WTC11 (cell line): ENCODE results near the gene R3HDM4. TPM values are rescaled to one million over a fixed set of nuclear protein-coding genes. Genes with fewer than 3 reads are reported as not detected.

Experiments
- ATF3 ChIP-seq: sonication (generic); formaldehyde crosslinking; conservative IDR thresholded peaks from 2 replicates; pipeline ENCODE4 v1.8.1; 2022; ENCODE audit warnings: mild to moderate bottlenecking, missing genetic modification reagents
- ATF6 ChIP-seq: sonication (generic); formaldehyde crosslinking; IDR thresholded peaks from 2 replicates; pipeline ENCODE4 v1.8.1; 2023; ENCODE audit warnings: mild to moderate bottlenecking, missing genetic modification reagents
- CBFB ChIP-seq: sonication (generic); formaldehyde crosslinking; IDR thresholded peaks from 2 replicates; pipeline ENCODE4 v1.8.1; 2022; ENCODE audit warnings: mild to moderate bottlenecking, low read depth, missing genetic modification reagents
- CREB1 ChIP-seq: sonication (generic); formaldehyde crosslinking; IDR thresholded peaks from 2 replicates; pipeline ENCODE4 v1.8.0; 2023; ENCODE audit warnings: mild to moderate bottlenecking, missing genetic modification reagents
- EMX1 ChIP-seq: fragments of 250-450 bp; sonication (Bioruptor Pico); IDR thresholded peaks from 2 replicates; pipeline ENCODE4 v1.8.0; 2021; ENCODE audit warnings: mild to moderate bottlenecking
- HMGXB4 ChIP-seq: sonication (generic); formaldehyde crosslinking; IDR thresholded peaks from 2 replicates; pipeline ENCODE4 v1.8.1; 2023; ENCODE audit warnings: mild to moderate bottlenecking, moderate library complexity, missing genetic modification reagents
- IRF2 ChIP-seq: sonication (generic); formaldehyde crosslinking; IDR thresholded peaks from 2 replicates; pipeline ENCODE4 v1.8.0; 2022; ENCODE audit warnings: low read depth, missing genetic modification reagents, borderline replicate concordance
- OVOL2 ChIP-seq: fragments of 250-450 bp; sonication (Bioruptor Pico); IDR thresholded peaks from 2 replicates; pipeline ENCODE4 v1.9.0; 2021; ENCODE audit warnings: mild to moderate bottlenecking, borderline replicate concordance
- RELA ChIP-seq: sonication (generic); formaldehyde crosslinking; IDR thresholded peaks from 2 replicates; pipeline ENCODE4 v1.8.1; 2022; ENCODE audit warnings: missing genetic modification reagents, mild to moderate bottlenecking, borderline replicate concordance
- SOX15 ChIP-seq: fragments of 250-450 bp; sonication (Bioruptor Pico); IDR thresholded peaks from 2 replicates; pipeline ENCODE4 v1.9.0; 2021; ENCODE audit warnings: mild to moderate bottlenecking
- TCF7 ChIP-seq: sonication (generic); formaldehyde crosslinking; IDR thresholded peaks from 2 replicates; pipeline ENCODE4 v1.8.0; 2022; ENCODE audit warnings: mild to moderate bottlenecking, low read depth, missing genetic modification reagents, moderate library complexity
- TP53 ChIP-seq: sonication (generic); formaldehyde crosslinking; IDR thresholded peaks from 2 replicates; pipeline ENCODE4 v1.8.1; 2023; ENCODE audit warnings: mild to moderate bottlenecking, missing genetic modification reagents
- ZBTB43 ChIP-seq: sonication (generic); formaldehyde crosslinking; IDR thresholded peaks from 2 replicates; pipeline ENCODE4 v1.8.1; 2023; ENCODE audit warnings: mild to moderate bottlenecking, missing genetic modification reagents
- ZNF219 ChIP-seq: sonication (generic); formaldehyde crosslinking; IDR thresholded peaks from 2 replicates; pipeline ENCODE4 v1.8.0; 2023; ENCODE audit warnings: missing genetic modification reagents, mild to moderate bottlenecking, borderline replicate concordance
- ZNF425 ChIP-seq: fragments of 250-450 bp; sonication (Bioruptor Pico); conservative IDR thresholded peaks from 2 replicates; pipeline ENCODE4 v1.9.0; 2021; ENCODE audit warnings: mild to moderate bottlenecking
- total RNA-seq: library from RNA; stranded (reverse); gene quantifications from 3 replicates; pipeline ENCODE4 v1.2.3, GENCODE V29; 2021
- TF ChIP-seq, protein P1 (sequence below): sonication (generic); formaldehyde crosslinking; IDR thresholded peaks from 2 replicates; pipeline ENCODE4 v1.8.1; 2022; ENCODE audit warnings: low read depth, mild to moderate bottlenecking, moderate library complexity, missing genetic modification reagents, borderline replicate concordance
- TF ChIP-seq, protein P2 (sequence below): sonication (generic); formaldehyde crosslinking; IDR thresholded peaks from 2 replicates; pipeline ENCODE4 v1.8.0; 2022; ENCODE audit warnings: mild to moderate bottlenecking, missing genetic modification reagents
- TF ChIP-seq, protein P3 (sequence below): sonication (generic); formaldehyde crosslinking; IDR thresholded peaks from 2 replicates; pipeline ENCODE4 v1.8.0; 2023; ENCODE audit warnings: missing genetic modification reagents, mild to moderate bottlenecking, borderline replicate concordance

R3HDM4 gene
- total RNA-seq, 1 experiment from 2014 or later = 99.5 TPM

- TF ChIP-seq ATF3 (CRISPR knock-in tag) = no peak
- no peak for TF ChIP-seq CREB1 (CRISPR knock-in tag)
- TF ChIP-seq TP53 (CRISPR knock-in tag) = no peak
- TF ChIP-seq TCF7 (CRISPR knock-in tag) = no peak
- TF ChIP-seq OVOL2 (CRISPR knock-in tag) = no peak
- 0 out of 2 replicates have a peak, but pooled peaks have one; percentile 14 for TF ChIP-seq IRF2 (CRISPR knock-in tag)
- no peak for TF ChIP-seq ATF6 (CRISPR knock-in tag)
- TF ChIP-seq RELA (CRISPR knock-in tag) = 0 out of 2 replicates have a peak, but pooled peaks have one; percentile 9
- no peak for TF ChIP-seq HMGXB4 (CRISPR knock-in tag)
- TF ChIP-seq, protein P1, sequence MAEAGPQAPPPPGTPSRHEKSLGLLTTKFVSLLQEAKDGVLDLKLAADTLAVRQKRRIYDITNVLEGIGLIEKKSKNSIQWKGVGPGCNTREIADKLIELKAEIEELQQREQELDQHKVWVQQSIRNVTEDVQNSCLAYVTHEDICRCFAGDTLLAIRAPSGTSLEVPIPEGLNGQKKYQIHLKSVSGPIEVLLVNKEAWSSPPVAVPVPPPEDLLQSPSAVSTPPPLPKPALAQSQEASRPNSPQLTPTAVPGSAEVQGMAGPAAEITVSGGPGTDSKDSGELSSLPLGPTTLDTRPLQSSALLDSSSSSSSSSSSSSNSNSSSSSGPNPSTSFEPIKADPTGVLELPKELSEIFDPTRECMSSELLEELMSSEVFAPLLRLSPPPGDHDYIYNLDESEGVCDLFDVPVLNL (CRISPR knock-in tag) = no peak
- TF ChIP-seq, protein P2, sequence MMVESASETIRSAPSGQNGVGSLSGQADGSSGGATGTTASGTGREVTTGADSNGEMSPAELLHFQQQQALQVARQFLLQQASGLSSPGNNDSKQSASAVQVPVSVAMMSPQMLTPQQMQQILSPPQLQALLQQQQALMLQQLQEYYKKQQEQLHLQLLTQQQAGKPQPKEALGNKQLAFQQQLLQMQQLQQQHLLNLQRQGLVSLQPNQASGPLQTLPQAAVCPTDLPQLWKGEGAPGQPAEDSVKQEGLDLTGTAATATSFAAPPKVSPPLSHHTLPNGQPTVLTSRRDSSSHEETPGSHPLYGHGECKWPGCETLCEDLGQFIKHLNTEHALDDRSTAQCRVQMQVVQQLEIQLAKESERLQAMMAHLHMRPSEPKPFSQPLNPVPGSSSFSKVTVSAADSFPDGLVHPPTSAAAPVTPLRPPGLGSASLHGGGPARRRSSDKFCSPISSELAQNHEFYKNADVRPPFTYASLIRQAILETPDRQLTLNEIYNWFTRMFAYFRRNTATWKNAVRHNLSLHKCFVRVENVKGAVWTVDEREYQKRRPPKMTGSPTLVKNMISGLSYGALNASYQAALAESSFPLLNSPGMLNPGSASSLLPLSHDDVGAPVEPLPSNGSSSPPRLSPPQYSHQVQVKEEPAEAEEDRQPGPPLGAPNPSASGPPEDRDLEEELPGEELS (CRISPR knock-in tag) = 0 out of 2 replicates have a peak, but pooled peaks have one; percentile 7
- TF ChIP-seq, protein P3, sequence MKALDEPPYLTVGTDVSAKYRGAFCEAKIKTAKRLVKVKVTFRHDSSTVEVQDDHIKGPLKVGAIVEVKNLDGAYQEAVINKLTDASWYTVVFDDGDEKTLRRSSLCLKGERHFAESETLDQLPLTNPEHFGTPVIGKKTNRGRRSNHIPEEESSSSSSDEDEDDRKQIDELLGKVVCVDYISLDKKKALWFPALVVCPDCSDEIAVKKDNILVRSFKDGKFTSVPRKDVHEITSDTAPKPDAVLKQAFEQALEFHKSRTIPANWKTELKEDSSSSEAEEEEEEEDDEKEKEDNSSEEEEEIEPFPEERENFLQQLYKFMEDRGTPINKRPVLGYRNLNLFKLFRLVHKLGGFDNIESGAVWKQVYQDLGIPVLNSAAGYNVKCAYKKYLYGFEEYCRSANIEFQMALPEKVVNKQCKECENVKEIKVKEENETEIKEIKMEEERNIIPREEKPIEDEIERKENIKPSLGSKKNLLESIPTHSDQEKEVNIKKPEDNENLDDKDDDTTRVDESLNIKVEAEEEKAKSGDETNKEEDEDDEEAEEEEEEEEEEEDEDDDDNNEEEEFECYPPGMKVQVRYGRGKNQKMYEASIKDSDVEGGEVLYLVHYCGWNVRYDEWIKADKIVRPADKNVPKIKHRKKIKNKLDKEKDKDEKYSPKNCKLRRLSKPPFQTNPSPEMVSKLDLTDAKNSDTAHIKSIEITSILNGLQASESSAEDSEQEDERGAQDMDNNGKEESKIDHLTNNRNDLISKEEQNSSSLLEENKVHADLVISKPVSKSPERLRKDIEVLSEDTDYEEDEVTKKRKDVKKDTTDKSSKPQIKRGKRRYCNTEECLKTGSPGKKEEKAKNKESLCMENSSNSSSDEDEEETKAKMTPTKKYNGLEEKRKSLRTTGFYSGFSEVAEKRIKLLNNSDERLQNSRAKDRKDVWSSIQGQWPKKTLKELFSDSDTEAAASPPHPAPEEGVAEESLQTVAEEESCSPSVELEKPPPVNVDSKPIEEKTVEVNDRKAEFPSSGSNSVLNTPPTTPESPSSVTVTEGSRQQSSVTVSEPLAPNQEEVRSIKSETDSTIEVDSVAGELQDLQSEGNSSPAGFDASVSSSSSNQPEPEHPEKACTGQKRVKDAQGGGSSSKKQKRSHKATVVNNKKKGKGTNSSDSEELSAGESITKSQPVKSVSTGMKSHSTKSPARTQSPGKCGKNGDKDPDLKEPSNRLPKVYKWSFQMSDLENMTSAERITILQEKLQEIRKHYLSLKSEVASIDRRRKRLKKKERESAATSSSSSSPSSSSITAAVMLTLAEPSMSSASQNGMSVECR (CRISPR knock-in tag) = 0 out of 2 replicates have a peak, but pooled peaks have one; percentile 32
- TF ChIP-seq SOX15 = no peak
- no peak for TF ChIP-seq EMX1 (CRISPR knock-in tag)
- no peak for TF ChIP-seq ZBTB43 (CRISPR knock-in tag)
- TF ChIP-seq ZNF219 (CRISPR knock-in tag) = 0 out of 2 replicates have a peak, but pooled peaks have one; percentile 3
- no peak for TF ChIP-seq CBFB (CRISPR knock-in tag)
- no peak for TF ChIP-seq ZNF425 (CRISPR knock-in tag)
Measured at GRCh38 chr19:920051-920864, 7.2 kb upstream of the R3HDM4 start (continued).
